NOMO-1 treated with DMSO at 0.1 percent for 48 hours (cell line): Measurements from ENCODE around the gene EIF4B.
A peak's percentile ranks its signal among the peaks of the same experiment; 100 is the strongest.
"Not testable (repeated sequence)": the region's sequence is repeated elsewhere in the genome, so short reads cannot be mapped to it uniquely, and the experiment has no call there.

Experiments used
- DNase-seq: peaks from one replicate; lab custom pipeline; 2025; ENCODE audit not compliant: unreplicated experiment; lab: John Stamatoyannopoulos, UW

Gene EIF4B

DNA sequence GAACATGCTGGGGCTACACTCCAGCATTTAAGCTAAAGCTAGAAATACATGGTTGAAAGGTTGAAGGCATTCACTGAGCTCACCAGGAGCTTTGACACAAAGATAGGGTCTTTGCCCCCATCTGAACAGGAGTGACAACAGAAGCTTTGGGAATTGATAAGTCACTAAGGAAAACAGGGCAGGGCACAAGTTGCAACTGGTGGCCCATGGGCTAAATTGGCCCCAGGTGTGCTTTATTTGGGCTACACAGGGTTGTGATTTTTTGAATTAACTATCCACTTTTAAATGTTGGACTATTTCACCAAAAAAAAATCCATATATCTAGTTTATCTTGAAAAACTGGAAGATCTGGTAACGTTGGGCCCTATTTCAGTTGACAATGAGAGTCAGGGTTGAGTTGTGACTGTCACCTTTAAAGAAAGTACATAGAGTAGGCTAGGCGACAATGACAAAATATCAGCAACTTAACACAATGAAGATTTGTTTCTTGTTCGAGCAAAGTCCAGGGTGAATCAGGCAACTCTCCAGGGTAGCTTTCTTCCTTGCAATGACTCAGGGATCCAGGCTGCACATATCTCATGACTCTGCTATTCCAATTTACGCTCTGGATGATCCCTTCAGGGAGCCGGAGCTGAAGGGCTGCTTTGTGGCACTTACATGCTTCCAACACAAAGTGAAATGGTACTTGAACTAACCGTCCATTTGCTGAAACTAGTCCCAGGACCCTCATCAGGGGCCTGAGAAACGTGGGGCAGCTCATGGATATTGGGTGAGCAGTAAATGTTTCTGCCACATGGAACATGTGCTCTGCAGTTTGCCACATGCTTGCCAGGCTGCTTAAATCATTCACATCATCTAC is 13.3 kb upstream of the EIF4B start:
- DNase-seq = no peak

DNA sequence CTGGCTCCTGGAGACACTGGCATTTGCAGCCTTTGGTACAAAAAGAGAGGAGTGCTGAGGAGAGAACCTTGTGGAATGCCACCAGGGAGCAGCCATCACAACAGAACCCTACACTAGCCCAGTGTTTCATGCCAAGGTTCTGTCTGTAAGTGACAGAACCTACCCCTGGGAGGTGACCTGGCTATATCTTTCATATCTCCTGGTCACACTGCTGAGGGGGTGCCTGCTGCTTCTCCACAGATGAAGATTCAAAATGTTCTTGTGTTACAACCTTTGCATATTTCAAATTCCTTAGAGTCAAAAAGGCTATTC is 12.7 kb upstream of the EIF4B start:
- DNase-seq = no peak

DNA sequence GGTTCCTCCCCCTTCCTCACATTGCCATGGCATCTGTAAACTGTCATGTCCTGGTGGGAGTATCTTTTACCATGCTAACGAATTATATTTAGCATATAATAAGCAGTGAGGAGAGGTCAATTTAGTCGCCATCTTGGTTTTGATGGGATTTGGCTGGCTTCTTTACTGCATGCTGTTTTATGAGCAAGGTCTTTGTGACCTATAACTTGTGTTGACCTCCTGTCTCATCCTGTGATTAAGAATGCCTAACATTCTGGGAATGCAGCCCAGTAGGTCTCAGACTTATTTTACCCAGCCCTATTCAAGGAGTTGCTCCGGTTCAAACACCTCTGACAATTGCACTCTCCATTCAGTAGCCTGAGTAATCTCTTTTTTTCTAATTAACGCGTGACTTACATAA is 2.1 kb upstream of the EIF4B start:
- no peak for DNase-seq

DNA sequence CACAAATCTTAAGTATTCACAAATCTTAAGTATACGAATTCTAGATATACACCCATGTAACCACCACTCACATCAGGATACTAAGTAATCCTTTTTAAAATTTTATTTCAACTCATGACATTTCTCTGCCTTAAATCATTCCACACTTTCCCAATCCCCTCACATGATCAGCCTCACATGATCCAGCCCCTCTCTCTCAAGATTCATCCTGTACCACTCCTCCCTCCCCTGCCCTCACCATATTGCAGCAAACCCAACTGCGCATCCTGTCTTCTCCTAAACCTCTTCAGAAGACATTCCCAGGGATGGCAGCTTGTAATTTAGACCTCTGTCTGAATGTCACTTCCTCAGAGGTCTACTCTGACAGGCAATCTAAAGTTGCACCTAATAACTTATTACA is 1.7 kb upstream of the EIF4B start:
- no peak for DNase-seq

DNA sequence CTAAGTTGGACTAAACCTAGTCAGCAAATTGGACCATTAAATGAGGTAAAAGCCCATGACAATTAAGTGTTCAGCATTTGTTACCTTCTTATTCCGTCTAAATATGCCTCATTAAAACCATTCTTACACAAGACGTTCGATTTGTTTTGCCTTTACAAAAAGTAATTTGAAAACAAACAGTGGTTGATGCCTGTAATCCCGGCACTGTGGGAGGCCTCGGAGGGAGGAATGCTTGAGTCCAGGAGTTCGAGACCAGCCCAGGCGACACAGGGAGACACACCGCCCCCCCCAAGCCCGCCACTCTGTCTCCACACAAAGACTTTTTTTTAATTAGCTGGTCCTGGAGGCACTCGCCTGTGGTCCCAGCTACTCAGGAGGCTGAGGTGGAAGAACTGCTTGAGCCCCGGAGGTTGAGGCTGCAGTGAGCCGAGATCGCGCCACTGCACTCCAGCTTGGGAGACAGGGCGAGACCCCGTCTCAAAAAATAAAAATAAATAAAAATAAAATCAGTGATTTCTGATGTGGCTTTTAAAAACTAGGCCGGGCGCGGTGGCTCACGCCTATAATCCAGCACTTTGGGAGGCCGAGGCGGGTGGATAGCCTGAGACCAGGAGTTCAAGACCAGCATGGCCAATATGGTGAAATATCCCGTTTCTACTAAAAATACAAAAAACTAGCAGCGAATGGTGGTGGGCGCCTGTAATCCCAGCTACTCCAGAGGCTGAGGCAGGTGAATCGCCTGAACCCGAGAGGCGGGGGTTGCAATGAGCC is 856 bp upstream of the EIF4B start:
- no peak for DNase-seq

DNA sequence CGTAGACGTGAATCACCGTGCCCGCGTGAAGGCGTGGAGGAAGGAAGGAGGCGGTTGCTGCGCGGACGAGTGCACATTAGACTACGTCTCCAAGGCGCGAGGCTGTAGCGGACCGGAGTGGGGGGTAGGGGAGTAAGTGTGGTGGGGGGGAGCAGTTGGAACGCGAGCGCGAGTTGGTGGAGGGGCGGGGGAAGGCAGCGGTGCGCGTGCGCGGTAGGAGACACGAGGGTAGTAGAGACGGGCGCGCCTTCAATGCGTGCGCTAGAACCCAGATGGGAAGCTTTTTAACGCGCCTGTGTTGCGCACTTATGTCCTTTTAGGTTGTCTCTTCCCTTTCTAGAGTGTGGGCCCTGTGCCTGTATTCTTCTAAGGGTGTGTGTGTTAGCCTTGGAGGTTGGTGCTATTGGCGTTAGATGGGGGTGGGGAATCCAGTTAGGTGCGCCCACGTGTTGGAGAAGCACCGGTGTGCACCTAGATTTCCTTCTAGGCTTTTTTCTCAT is 604 bp downstream of the EIF4B start:
- DNase-seq = peak; percentile 79

DNA sequence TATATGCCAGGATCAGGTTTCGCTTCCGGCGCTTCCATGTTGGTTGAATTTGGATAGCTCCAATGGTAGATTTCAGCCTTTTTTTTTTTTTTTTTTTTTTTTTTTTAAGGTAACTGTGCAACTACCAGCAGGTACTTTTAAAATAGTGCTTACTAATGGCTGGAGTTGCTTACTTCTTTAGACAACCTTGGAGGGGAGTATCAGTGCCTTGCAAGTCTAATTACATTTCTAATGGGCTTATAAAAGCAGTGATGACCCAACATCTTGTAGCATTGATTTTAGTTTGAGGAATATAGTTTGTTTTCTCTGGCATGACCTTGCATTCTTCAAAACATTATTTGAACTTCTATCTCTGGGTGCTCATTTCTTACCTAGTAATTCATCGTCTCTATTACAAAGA is 1.1 kb downstream of the EIF4B start:
- no peak for DNase-seq

DNA sequence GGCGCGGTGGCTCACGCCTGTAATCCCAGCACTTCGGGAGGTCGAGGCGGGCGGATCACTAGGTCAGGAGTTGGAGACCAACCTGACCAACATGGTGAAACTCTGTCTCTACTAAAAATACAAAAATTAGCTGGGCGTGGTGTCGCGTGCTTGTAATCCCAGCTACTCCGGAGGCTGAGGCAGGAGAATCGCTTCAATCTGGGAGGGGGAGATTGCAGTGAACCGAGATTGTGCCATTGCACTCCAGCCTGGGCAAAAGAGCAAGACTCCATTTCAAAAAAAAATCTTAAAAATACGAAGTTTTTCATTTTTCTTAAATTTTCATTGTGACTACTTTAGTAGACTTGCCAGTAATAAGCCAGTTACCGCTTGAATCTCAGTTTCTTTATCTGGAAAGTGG is 2.5 kb downstream of the EIF4B start:
- not testable (repeated sequence) for DNase-seq

DNA sequence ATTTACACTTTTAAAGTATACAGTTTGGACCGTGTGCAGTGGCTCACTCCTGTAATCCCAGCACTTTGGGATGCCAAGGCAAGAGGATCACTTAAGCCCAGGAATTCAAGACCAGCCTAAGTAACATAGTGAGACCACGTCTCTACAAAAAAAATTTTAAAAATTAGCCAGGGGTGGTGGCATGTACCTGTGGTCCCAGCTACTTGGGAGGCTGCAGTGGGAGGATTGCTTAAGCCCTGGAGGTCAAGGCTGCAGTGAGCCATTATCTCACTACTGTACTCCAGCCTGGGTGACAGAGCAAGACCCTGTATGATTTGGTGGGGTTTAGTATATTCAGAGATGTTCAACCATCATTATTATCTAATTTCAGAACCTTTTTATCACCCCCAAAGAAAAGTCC is 4.7 kb downstream of the EIF4B start:
- DNase-seq = no peak

DNA sequence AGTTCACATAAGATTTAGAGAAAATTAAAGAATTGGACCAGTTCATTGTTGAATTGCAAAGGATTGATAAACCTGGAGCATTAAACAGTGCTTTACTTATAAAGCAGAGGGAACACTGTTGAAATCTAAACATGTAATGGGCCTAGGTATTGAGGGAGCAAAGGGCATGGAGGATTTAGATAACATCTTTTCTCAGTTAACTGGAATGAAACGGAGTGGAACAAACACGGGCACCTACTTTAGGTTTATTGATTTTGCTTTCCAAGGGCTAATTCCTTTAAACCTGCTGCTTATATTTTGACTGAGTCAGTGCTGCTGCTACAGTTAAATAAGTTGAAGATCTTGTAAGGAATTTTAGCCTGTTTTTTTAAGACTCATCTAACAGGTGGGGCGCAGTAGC is 5.6 kb downstream of the EIF4B start:
- DNase-seq = no peak

DNA sequence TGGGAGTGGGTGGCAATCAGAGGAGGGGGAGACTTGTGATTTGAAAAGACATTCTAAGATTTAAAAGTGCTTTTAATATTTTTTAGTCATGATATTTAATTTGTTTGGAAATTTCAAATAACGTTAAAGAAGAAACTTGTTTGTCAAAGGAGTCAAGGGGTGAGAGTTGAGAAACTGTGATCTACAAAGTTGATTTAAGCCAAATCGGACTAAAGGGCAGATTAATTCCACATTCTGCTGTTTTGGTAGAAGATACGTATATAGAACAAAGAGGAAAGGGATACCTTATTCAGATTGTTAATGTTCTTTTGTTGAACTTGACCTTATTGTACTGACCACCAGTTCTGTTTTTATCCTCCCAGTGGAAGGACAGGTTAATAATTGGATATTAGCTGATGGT is 6.7 kb downstream of the EIF4B start:
- no peak for DNase-seq

DNA sequence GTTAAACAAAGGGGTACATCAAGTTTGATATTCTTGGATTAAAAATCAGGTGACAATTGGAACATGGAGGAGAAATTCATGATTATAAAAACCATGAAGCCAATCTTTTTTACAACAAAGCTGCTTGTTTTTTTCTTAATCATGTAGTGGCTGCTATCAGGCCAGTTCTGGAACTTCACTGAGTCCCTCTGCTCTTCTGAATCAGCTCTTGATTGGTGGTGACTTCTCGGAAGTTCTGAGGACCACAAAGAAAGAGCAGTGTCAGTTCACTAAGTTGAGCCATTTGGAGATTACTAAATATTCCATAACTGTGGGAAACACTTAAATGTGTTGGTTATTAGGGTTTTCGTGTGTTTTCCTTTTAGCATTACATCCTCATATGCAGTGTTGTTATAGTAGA is 8.5 kb downstream of the EIF4B start:
- DNase-seq = no peak

DNA sequence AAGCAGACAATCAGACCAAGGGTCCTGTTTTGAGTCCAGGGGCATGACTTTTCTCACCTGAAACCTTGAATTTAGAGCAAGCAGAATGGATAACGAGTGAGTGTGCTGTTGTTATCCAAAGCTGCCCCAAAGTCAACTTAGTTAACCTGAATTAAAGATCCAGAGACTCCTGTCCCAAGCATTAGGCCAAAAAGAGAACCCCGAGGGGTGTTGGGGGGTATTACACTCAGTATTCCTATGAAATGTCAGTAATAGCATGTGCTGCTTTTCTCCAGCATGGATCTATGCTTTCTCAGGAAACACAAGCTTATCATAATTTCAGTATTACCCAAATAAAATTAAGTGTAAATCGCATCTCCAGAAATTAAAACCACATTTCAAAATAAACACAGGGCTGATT is 19.0 kb downstream of the EIF4B start:
- DNase-seq = no peak

DNA sequence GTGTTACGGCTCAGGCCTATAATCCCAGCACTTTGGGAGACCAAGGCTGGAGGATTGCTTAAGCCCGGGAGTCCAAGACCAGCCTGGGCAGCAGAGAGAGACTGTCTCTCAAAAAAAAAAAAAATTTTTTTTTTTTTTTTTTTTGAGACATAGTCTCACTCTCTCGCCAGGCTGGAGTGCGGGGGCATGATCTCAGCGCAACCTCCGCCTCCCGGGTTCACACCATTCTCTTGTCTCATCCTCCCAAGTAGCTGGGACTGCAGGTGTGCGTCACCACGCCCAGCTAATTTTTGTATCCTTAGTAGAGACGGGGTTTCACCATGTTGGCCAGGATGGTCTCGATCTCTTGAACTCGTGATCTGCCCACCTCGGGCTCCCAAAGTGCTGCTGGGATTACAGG is 20.8 kb downstream of the EIF4B start:
- DNase-seq = not testable (repeated sequence)

DNA sequence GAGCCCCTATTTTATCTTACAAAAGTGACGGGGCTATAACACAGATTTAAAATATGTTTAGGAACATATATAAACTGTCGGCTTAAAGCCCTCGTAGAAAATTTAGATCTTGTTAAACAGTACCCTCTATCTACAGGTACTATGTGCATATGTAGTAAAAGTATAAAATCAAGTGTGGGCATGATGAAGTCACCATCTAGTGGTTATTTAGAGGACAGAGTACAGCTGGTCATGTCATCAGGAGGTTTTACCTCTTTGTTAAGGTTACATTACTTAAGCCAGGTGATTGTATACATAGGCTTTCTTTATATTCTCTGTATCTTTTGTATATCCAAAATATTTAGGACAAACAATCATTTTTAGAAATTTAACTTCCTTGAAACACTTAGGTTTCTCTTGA is 25.4 kb downstream of the EIF4B start:
- DNase-seq = no peak

DNA sequence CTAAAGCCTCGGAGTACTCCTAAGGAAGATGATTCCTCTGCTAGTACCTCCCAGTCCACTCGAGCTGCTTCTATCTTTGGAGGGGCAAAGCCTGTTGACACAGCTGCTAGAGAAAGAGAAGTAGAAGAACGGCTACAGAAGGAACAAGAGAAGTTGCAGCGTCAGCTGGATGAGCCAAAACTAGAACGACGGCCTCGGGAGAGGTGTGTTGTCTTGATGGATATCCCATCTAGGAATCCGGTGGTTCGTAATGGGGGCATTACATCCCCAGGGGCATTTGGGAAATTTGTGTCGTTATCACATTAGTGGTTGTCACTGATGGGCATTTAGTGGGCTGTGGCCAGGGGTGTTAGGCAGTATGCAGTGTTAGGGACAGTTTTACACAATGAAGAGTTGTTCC is 27.6 kb downstream of the EIF4B start:
- not testable (repeated sequence) for DNase-seq

DNA sequence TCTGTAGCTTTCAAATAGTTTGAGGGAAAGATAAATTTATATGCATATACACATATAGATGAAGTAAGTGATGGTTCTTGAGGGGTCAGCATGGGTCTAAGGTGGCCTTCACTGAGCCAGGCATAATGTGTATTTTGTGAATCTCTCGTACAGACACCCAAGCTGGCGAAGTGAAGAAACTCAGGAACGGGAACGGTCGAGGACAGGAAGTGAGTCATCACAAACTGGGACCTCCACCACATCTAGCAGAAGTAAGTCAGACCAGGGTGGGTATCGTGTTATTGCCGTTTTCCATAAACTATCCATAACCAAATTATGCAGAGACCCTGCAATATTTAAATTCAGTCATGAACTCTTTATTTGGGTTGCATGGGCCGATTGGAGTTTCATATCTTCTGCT is 28.2 kb downstream of the EIF4B start:
- no peak for DNase-seq

DNA sequence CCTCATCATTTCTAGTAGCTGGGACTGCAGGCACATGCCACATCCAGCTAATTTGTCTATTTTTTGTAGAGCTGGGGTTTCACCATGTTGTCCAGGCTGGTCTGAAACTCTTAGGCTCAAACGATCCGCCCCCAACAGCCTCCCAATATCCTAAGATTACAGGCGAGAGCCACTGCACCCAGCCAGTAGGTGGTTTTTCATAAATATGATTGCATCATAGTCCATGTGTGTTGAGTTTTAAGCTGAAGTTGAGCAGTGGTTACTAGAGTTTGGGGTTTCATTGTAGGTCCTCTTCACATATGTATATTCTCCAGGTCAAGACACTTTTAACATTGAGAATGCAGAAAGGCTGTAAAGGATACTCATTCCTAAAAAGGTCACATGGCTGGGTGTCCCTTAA is 30.5 kb downstream of the EIF4B start:
- DNase-seq = no peak

DNA sequence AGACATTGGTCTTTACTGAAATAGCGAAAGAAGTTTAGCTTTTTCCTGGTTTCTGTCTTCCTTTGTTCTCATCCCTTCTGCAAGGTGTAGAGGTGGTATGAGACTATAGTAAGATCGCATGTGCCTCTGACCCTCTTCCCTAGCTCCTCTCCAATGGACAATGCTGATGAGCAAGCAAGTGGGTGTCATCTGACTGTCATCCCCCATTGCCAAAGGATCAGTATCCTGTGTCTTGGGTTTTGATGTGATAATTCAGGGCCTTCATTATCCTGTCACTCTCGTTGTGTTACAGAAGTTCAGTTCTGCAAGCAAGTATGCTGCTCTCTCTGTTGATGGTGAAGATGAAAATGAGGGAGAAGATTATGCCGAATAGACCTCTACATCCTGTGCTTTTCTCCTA is 33.6 kb downstream of the EIF4B start:
- DNase-seq = no peak

DNA sequence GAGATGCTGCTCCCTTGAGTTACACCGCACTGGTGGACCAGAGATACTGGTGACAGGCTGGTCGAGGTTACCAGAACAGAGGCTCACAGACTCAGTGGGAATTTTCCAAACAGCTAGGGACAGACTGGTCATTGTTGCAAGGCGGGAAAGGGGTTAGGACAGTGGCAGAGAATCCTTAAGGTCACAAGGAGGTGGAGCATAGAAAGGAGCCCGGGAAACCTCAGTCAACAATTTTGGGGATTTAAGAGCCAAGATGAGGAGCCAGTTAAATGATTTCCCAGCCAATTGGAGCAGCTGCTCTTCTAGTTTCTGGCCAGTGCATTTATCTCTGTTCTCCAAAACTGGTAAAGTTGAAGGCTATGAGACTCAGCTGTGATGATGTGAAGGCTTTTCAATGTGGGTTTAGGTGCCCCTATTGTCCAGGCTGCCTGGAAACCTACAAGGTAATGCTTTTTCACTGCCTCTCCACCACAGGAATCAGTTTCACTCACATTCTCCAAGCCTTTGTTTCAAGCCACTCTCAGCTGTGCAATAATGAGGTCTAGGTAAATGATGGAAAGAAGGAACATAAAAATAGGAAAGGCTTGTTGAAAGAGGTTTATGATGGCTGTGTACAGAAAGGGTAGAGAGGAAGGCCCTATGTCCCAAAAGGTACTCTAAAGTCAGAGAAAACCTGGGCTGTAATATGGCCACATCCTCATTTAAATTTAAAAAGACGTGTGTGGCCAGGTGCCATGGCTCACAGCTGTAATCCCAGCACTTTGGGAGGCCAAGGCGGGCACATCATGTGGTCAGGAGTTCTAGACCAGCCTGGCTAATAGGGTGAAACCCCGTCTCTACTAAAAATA is 36.6 kb downstream of the EIF4B start:
- no peak for DNase-seq

DNA sequence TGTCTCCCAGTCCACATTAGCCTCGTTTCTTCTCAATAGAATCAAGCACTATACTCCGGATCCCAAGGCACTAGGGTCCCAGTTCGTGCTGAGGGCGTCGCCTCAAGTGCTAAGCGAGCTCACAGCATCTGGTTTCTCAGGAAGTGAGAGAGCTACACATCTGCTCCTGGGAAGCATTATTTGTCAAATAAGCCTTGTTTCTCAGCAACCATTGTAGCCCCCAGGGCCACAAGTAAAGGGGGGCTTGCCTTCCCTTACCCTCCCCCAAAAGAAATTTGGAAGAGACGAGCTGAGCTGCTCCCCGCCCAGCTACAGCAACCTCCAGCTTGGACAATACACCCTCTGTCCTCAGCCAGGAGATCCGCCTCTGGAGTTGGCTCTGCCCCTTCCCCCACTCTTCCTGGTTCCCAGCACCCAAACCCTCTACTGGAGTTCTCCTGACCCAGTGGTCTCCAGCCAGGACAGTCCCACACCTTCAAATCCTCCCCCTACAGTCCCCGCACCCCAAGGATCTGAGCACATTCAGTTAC is 37.9 kb downstream of the EIF4B start:
- no peak for DNase-seq
